GM12801 (cell line): ENCODE measurements around the gene NMNAT1.

ENCODE experiments used
- CTCF ChIP-seq: IDR thresholded peaks from one replicate; pipeline ENCODE4 v1.5.1; 2011; ENCODE audit warnings: control low read depth; ENCODE audit not compliant: insufficient read length; ENCODE audit errors: extremely low read depth

Gene NMNAT1

GRCh38 chr1:9910423-9911178, 32.7 kb upstream of the NMNAT1 start:
- TF ChIP-seq CTCF, result no peak

DNA sequence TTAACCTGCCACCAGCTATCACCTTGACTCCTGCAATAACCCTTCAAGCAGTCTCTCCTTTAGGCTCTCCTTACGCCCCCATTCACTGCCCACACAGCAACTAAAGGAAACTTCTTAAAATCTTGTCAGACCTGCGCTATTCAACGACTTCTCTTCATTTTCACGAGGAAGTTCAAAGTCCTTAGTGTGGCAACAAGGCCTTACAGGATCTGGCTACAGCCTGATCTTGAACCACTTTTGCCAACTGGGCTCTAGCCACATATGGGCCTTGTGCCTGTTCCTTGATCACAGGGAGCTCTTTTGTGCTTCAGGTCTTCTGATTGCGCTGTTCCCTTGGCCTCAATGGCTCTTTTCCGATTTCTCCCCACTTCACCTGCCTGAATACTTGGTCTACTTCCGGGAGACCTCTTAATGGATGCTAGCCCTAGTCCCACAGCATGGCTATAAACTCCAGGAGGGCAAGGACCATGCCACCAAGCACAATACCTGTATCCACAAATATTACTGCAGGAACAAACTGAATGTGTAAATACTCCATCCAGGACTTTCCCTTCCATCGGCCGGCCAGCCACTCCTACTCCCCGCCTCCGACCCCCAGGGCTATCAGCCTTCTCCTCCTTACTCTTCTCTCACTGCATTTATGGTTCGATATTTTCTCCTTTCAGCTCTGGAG, 30.9 kb upstream of the NMNAT1 start:
- TF ChIP-seq CTCF, result no peak

DNA sequence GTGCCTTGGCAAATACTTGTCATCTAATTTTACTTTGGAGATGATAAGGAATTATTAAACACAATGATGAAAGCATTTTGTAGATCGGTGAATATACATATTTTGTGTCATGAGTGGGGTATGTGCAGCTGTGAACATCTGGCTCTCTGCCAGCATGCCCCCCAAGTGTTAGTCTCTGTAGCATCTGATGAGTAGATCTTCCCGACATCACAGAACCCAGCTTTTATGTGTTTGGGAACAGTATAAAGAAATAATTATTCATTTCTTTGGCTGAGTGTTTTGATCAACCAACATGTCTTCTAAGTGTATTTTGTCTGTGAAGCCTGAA, 28.7 kb upstream of the NMNAT1 start:
- TF ChIP-seq CTCF, result no peak

DNA sequence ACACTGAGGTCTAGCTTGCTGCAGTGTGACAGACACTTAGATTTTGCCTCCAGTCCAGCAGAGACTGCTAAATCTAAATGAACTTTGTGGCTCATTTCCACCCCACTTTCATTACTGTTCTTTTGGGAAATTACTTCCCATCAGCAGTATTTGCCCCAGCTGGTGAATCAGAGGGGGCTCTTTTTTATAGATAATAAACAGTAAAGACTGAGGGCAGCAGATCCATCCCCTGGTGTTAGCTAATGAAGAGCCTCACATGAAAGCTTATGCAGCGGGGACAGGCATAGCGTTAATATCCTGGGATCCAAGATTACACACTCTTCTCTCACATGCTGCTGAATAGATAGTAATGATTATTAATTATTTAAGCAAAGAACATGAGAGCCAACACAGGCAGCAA, 26.8 kb upstream of the NMNAT1 start:
- no peak for TF ChIP-seq CTCF

DNA sequence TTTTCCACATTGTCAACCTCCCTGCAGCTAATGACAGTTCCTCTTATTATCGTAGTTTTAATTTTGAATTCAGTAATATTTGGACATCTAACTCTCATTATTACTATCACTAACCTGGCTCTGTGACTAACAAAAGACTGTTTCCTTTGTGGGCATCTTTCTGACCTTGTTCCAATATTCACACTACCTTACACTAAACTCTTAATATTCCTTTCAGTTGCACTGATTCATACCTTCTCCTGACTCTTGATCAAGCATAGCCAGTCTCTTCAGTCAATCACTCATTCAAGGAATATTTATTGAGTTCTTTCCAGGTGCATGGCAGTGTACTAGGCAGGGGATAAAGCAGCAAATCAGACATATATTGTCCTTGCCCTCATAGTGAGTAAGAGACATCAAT, 25.4 kb upstream of the NMNAT1 start:
- no peak for TF ChIP-seq CTCF

- no peak for TF ChIP-seq CTCF
Measured at GRCh38 chr1:9920606-9921005, 22.7 kb upstream of the NMNAT1 start.

GRCh38 chr1:9922342-9922741, 20.9 kb upstream of the NMNAT1 start:
- no peak for TF ChIP-seq CTCF
